Measurements from ENCODE around the gene SLC18A2. TPM values are rescaled to one million over a fixed set of nuclear protein-coding genes. Genes with fewer than 3 reads are reported as not detected.
"Not testable (repeated sequence)": the region's sequence is repeated elsewhere in the genome, so short reads cannot be mapped to it uniquely, and the experiment has no call there.

Gene SLC18A2
- total and polyA plus RNA-seq, 8 donors: 0.39 to 25.5 (median 1.9) TPM

GRCh38 chr10:117299435-117299834 is 58.5 kb downstream of the SLC18A2 start:
- no peak for TF ChIP-seq CTCF (IDR thresholded peaks at IDR 0.05)
- no peak for DNase-seq
- Histone ChIP-seq H3K36me3 (no peaks in the 10 kb centered on the region), H3K27me3 (no peaks in the 10 kb centered on the region), H3K4me3 (no peak overlapping the region), H3K27ac (no peak overlapping the region), H3K9me3 (no peaks in the 10 kb centered on the region), H3K4me1 (no peaks in the 10 kb centered on the region)
- ATAC-seq: no peak
- no peak for FAIRE-seq
- intact Hi-C loops (cut with DNase I): no loop called here

GRCh38 chr10:117300671-117301070 is 59.8 kb downstream of the SLC18A2 start:
- H3K4me3 ChIP-seq: no peak overlapping the region
- H3K4me1 ChIP-seq: no peaks in the 10 kb centered on the region
- intact Hi-C loops (cut with DNase I): no loop called here
- FAIRE-seq: no peak
- H3K27me3 ChIP-seq: no peaks in the 10 kb centered on the region
- no peaks in the 10 kb centered on the region for H3K9me3 ChIP-seq
- TF ChIP-seq CTCF (IDR thresholded peaks at IDR 0.05): no peak
- no peak for DNase-seq
- H3K36me3 ChIP-seq: no peaks in the 10 kb centered on the region
- no peak for ATAC-seq
- no peak overlapping the region for H3K27ac ChIP-seq
- 98 to 100% methylated on average over 1 of the region's 1 CpG for WGBS, 2 donors

- H3K9me3 ChIP-seq; DNase-seq; H3K36me3 ChIP-seq; ATAC-seq; H3K4me3 ChIP-seq; H3K27me3 ChIP-seq; intact Hi-C loops (cut with DNase I); H3K27ac ChIP-seq; FAIRE-seq: not testable (repeated sequence)
- 93 to 99% methylated on average over 3 of the region's 3 CpGs for WGBS, 2 donors
- H3K4me1 ChIP-seq: peaks cover 0 to 11% (median 8%) of the 10 kb centered on the region in 3 donors
These were observed 62.5 kb downstream of the SLC18A2 start for GRCh38 chr10:117303451-117303850.

- no peaks in the 10 kb centered on the region for H3K27me3 ChIP-seq
- H3K27ac ChIP-seq: no peak overlapping the region
- DNase-seq (no peak), FAIRE-seq (no peak), ATAC-seq (no peak)
- H3K9me3 ChIP-seq: no peaks in the 10 kb centered on the region
- no peaks in the 10 kb centered on the region for H3K36me3 ChIP-seq
- intact Hi-C loops (cut with DNase I): no loop called here
- H3K4me1 ChIP-seq: peaks cover 0 to 17% (median 11%) of the 10 kb centered on the region in 3 donors
- no peak overlapping the region for H3K4me3 ChIP-seq
- TF ChIP-seq CTCF (IDR thresholded peaks at IDR 0.05): no peak
These were observed 65.8 kb downstream of the SLC18A2 start for GRCh38 chr10:117306674-117307073.

GRCh38 chr10:117311261-117311660 is 70.3 kb downstream of the SLC18A2 start:
- ATAC-seq (no peak), FAIRE-seq (no peak), DNase-seq (no peak)
- TF ChIP-seq CTCF (IDR thresholded peaks at IDR 0.05): no peak
- intact Hi-C loops (cut with DNase I): no loop called here
- WGBS, 2 donors: 96 to 98% methylated on average over 5 of the region's 5 CpGs
- Histone ChIP-seq H3K27ac (no peak overlapping the region), H3K4me1 (peaks cover 13 to 40% (median 28%) of the 10 kb centered on the region in 3 donors), H3K9me3 (no peaks in the 10 kb centered on the region), H3K27me3 (no peaks in the 10 kb centered on the region), H3K4me3 (no peak overlapping the region), H3K36me3 (no peaks in the 10 kb centered on the region)

GRCh38 chr10:117312430-117312829 is 71.5 kb downstream of the SLC18A2 start:
- intact Hi-C loops (cut with DNase I): no loop called here
- FAIRE-seq: no peak
- no peak overlapping the region for H3K4me3 ChIP-seq

More at GRCh38 chr10:117312430-117312829, 71.5 kb downstream of the SLC18A2 start:
- H3K27me3 ChIP-seq: no peaks in the 10 kb centered on the region
- H3K36me3 ChIP-seq: no peaks in the 10 kb centered on the region
- no peak for TF ChIP-seq CTCF (IDR thresholded peaks at IDR 0.05)
- DNase-seq (no peak), ATAC-seq (peak; percentile 56 to 73 (median 60))
- H3K27ac ChIP-seq: peak overlapping the region in 1 of 4 donors; percentile 48
- WGBS, 2 donors: 56% methylated on average over 4 of the region's 4 CpGs
- H3K9me3 ChIP-seq: no peaks in the 10 kb centered on the region
- H3K4me1 ChIP-seq: peaks cover 13 to 33% (median 25%) of the 10 kb centered on the region in 3 donors

All from pancreas (tissue), 10 donors.